Stomach (tissue), 4 donors: ENCODE measurements around the gene NECTIN1.
"Not testable (repeated sequence)": the region's sequence is repeated elsewhere in the genome, so short reads cannot be mapped to it uniquely, and the experiment has no call there.

Experiments
- POLR2AphosphoS5 ChIP-seq, 3 donors: sonication (generic); formaldehyde crosslinking; IDR thresholded peaks; one replicate each; pipeline ENCODE4 v1.6.1; 2016; ENCODE audit warnings: antibody characterized with exemption in 3 of 3
- TF ChIP-seq, protein P1 (sequence below), 7 experiments: fragments of 450-650 bp in 4 of 7; fragments of 200-600 bp in 3 of 7; sonication (generic) in 3 of 7; IDR thresholded peaks; one replicate each; pipeline ENCODE4 v1.5.1; 2016 to 2019; ENCODE audit warnings: antibody characterized with exemption in 7 of 7, control low read depth in 2 of 7, mild to moderate bottlenecking in 1 of 7

DNA sequence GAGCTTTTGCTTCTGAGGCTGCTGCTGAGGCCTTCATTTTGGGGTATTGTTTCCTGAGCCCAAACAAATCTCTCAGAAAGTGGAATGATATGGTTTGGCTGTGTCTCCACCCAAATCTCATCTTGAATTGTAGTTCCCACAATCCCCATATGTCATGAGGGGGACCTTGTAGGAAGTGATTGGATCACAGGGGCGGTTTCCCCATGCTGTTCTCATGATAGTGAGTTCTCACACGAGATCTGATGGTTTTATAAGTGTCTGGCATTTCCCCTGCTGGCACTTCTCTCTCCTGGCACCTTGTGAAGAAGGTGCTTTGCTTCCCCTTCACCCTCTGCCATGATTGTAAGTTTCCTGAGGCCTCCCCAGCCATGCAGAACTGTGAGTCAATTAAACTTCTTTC, 133.1 kb downstream of the NECTIN1 start:
- TF ChIP-seq, protein P1, sequence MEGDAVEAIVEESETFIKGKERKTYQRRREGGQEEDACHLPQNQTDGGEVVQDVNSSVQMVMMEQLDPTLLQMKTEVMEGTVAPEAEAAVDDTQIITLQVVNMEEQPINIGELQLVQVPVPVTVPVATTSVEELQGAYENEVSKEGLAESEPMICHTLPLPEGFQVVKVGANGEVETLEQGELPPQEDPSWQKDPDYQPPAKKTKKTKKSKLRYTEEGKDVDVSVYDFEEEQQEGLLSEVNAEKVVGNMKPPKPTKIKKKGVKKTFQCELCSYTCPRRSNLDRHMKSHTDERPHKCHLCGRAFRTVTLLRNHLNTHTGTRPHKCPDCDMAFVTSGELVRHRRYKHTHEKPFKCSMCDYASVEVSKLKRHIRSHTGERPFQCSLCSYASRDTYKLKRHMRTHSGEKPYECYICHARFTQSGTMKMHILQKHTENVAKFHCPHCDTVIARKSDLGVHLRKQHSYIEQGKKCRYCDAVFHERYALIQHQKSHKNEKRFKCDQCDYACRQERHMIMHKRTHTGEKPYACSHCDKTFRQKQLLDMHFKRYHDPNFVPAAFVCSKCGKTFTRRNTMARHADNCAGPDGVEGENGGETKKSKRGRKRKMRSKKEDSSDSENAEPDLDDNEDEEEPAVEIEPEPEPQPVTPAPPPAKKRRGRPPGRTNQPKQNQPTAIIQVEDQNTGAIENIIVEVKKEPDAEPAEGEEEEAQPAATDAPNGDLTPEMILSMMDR (IDR thresholded peaks at IDR 0.05): not testable (repeated sequence)
- TF ChIP-seq POLR2AphosphoS5 (IDR thresholded peaks at IDR 0.05): not testable (repeated sequence)
